Gastrocnemius medialis (tissue), 4 donors: ENCODE results near the gene PLEKHH2. TPM values are rescaled to one million over a fixed set of nuclear protein-coding genes. Genes with fewer than 3 reads are reported as not detected.
"Not testable (repeated sequence)": the region's sequence is repeated elsewhere in the genome, so short reads cannot be mapped to it uniquely, and the experiment has no call there.

Source experiments
- ATAC-seq, 2 donors: fragments of 150-250 bp; one replicate each; pipeline ENCODE4 v1.9.1; 2016
- DNase-seq, 2 donors: peaks; one replicate each; pipeline ENCODE4 v3.0.0-alpha.2; 2019
- H3K27ac ChIP-seq, 4 donors: fragments of 200-600 bp; sonication (generic); 1 replicate in 1 of 4; 2 replicates in 3 of 4; pipeline ENCODE4 v1.5.1; 2016 to 2018; ENCODE audit warnings: mild to moderate bottlenecking in 2 of 4, moderate library complexity in 1 of 4
- H3K27me3 ChIP-seq, 3 donors: fragments of 200-600 bp; sonication (generic) in 2 of 3; 1 replicate in 1 of 3; 2 replicates in 2 of 3; pipeline versions ENCODE4 v1.5.1 to v1.6.0; 2016 to 2019; ENCODE audit warnings: mild to moderate bottlenecking in 1 of 3, moderate library complexity in 1 of 3
- H3K36me3 ChIP-seq, 2 donors: fragments of 200-600 bp; sonication (generic) in 1 of 2; one replicate each; pipeline ENCODE4 v1.5.1; 2017 to 2018
- H3K4me1 ChIP-seq, 2 donors: fragments of 200-600 bp; sonication (generic) in 1 of 2; one replicate each; pipeline ENCODE4 v1.5.1; 2016 to 2017; ENCODE audit warnings: mild to moderate bottlenecking in 2 of 2
- H3K4me3 ChIP-seq, 4 donors: fragments of 200-600 bp; sonication (generic) in 3 of 4; 1 replicate in 1 of 4; 2 replicates in 3 of 4; pipeline ENCODE4 v1.5.1; 2016 to 2019; ENCODE audit warnings: mild to moderate bottlenecking in 2 of 4
- H3K9me3 ChIP-seq, 3 donors: fragments of 200-600 bp; sonication (generic) in 2 of 3; 1 replicate in 1 of 3; 2 replicates in 2 of 3; pipeline ENCODE4 v1.5.1; 2016 to 2019
- POLR2A ChIP-seq, 2 donors: fragments of 450-650 bp; IDR thresholded peaks; one replicate each; pipeline ENCODE4 v1.6.1; 2017; ENCODE audit warnings: antibody characterized with exemption in 2 of 2, mild to moderate bottlenecking in 2 of 2, moderate library complexity in 2 of 2
- in situ Hi-C, 4 donors: fragments of 200-750 bp; cut with MboI; loops; one replicate each; pipeline versions ENCODE4 v1.15.0 to v1.8.0; 2017; ENCODE audit warnings: low sequenced_read_pairs in 4 of 4
- intact Hi-C: fragments of 100-400 bp; cut with DNase I; formaldehyde crosslinking; loops from one replicate; pipeline ENCODE4 v1.15.1; 2023; ENCODE audit warnings: low total_unique reads
- total RNA-seq, 4 donors: library from RNA; depleted of rRNA; stranded (reverse); fragments of >200 nt; gene quantifications; one replicate each; pipeline versions ENCODE4 v1.1.0 to v1.2.3, GENCODE V29; 2016
- TF ChIP-seq, protein P1 (sequence below), 5 experiments: fragments of 450-650 bp in 3 of 5; fragments of 200-600 bp in 2 of 5; sonication (generic) in 2 of 5; IDR thresholded peaks in 4 of 5; conservative IDR thresholded peaks in 1 of 5; 1 replicate in 4 of 5; 2 replicates in 1 of 5; pipeline ENCODE4 v1.5.1; 2016 to 2019; ENCODE audit warnings: antibody characterized with exemption in 5 of 5, mild to moderate bottlenecking in 3 of 5, moderate library complexity in 3 of 5

The PLEKHH2 gene
- total RNA-seq, 4 donors from 2014 or later, result 1.4 to 4.9 (median 3.4) TPM

DNA sequence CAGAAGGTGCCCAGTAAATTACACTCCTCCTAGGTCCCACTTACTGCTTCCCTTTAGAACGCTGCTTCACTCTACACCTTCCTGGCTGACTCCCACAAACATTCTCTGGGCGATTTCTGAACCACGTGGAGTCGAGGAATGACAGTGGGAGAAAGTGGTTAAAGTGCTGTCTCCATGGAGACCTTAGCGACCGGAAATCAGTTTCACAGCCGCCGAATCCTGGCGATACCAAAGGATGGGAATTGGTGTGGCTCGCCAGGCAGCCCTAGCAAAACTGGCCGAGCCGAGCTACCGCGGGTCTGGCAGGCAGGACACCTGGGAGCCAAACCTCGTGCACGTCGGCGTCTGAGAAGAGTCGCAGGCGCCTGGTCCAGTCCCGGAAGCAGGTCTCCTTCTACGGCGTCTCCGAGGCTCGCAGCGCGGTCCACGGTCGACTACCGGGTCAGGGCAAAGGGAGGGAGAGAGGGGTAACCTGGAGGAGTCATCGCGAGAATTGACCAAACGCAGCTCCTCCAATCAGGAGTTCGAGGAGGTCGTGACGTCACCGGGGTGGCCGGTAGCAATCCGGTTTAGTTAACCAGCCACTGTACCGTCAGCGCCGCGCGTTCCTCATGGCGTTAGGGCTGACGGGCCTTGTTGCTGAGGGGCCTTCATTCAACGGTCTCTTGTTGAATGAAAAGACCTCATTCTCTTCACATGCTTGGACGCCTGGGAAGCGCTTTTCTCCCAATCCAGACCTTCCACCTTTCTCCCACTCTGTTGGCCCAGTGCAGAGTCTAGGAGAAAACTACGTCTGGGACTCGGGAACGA is 41.3 kb upstream of the PLEKHH2 start, which contains the start of gene THADA:
Gene THADA (minus strand): TSS at position 436 of the 810 bp plus-strand sequence. CDS start 3,646 bp downstream, outside the sequence.
- no peaks in the 10 kb centered on the region for H3K27me3 ChIP-seq
- peak within 1 kb of the TSS; percentile 85 to 91 (median 88) for H3K27ac ChIP-seq
- intact Hi-C loops (loop anchor here (10.0 kb wide), 1 partner anchor 179 kb away; the partner anchor contains the start of gene DYNC2LI1), in situ Hi-C loops (no loop called here)
- H3K4me3 ChIP-seq, result peak within 1 kb of the TSS; percentile 62 to 86 (median 81)
- peaks cover 7 to 13% of the 10 kb centered on the region in 2 donors for H3K4me1 ChIP-seq
- ATAC-seq (peak; percentile 99 to 100), DNase-seq (peak; percentile 99)
- TF ChIP-seq, protein P1, sequence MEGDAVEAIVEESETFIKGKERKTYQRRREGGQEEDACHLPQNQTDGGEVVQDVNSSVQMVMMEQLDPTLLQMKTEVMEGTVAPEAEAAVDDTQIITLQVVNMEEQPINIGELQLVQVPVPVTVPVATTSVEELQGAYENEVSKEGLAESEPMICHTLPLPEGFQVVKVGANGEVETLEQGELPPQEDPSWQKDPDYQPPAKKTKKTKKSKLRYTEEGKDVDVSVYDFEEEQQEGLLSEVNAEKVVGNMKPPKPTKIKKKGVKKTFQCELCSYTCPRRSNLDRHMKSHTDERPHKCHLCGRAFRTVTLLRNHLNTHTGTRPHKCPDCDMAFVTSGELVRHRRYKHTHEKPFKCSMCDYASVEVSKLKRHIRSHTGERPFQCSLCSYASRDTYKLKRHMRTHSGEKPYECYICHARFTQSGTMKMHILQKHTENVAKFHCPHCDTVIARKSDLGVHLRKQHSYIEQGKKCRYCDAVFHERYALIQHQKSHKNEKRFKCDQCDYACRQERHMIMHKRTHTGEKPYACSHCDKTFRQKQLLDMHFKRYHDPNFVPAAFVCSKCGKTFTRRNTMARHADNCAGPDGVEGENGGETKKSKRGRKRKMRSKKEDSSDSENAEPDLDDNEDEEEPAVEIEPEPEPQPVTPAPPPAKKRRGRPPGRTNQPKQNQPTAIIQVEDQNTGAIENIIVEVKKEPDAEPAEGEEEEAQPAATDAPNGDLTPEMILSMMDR (IDR thresholded peaks at IDR 0.05 in 4 of 5, conservative IDR thresholded peaks at IDR 0.05 in 1 of 5), result no peak
- peak; percentile 78 to 86 for TF ChIP-seq POLR2A (IDR thresholded peaks at IDR 0.05)
- no peaks in the 10 kb centered on the region for H3K9me3 ChIP-seq
- no peaks in the 10 kb centered on the region for H3K36me3 ChIP-seq

DNA sequence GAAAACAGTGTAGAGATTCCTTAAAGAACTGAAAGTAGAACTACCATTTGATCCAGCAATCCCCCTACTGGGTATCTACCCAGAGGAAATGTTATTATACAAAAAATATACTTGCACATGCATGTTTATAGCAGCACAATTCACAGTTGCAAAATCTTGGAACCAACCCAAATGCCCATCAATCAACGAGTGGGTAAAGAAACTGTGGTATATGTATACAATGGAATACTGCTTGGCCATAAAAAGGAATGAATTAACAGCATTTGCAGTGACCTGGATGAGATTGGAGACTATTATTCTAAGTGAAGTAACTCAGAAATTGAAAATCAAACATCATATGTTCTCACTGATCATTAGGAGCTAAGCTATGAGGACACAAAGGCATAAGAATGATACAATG is 36.5 kb upstream of the PLEKHH2 start:
- intact Hi-C loops, H3K36me3 ChIP-seq, H3K4me3 ChIP-seq, H3K27me3 ChIP-seq, DNase-seq, ATAC-seq, H3K4me1 ChIP-seq, in situ Hi-C loops, H3K27ac ChIP-seq, H3K9me3 ChIP-seq: not testable (repeated sequence)

DNA sequence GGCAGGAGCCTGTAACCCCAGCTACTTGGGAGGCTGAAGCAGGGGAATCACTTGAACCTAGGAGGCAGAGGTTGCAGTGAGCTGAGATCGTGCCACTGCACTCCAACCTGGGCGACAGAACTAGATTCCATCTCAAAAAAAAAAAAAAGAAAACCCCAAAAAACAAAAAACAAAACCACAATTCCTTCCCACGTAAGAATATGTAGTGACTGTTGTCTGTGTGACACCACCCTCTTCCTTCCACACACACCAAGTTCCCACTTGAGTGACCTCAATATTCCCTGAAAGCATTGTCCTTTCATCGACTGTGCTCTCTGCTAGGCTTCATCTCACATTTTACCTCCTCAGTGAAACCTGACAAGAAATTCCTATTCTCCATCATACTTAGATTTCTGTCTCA is 32.4 kb upstream of the PLEKHH2 start:
- H3K4me1 ChIP-seq, result no peaks in the 10 kb centered on the region
- in situ Hi-C loops (no loop called here), intact Hi-C loops (no loop called here)
- H3K9me3 ChIP-seq, result no peaks in the 10 kb centered on the region
- no peak overlapping the region for H3K27ac ChIP-seq
- H3K36me3 ChIP-seq, result no peaks in the 10 kb centered on the region
- ATAC-seq, result no peak
- TF ChIP-seq, protein P1 (IDR thresholded peaks at IDR 0.05 in 4 of 5, conservative IDR thresholded peaks at IDR 0.05 in 1 of 5), result no peak
- TF ChIP-seq POLR2A (IDR thresholded peaks at IDR 0.05), result no peak
- no peaks in the 10 kb centered on the region for H3K27me3 ChIP-seq
- H3K4me3 ChIP-seq, result no peak overlapping the region
- no peak for DNase-seq

DNA sequence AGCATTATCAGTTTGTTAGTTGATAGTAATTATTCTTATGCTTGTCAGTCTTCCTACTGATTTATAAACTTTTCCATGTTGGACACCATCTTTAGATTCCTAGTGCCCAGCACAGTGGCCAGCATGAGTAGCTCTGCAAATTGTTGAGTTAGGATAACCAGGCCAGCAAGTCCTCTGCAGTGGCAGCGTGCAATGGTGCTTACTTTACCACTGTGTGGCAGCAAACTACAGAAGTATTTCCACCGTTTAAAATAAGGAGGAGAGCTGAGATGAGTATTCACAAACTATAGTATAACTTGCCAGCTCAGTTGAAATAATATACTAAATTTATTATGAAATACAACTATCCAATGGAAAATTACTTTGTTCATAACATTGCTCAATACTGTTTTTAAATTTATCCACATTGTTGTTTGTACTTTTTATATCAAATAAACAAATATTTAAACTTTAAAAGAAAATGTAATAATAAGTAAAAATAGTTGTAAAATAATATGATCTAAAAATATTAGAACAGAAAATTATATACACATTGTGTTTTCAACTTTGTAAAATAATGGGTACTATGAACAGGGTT is 31.9 kb upstream of the PLEKHH2 start:
- no peaks in the 10 kb centered on the region for H3K36me3 ChIP-seq
- H3K27me3 ChIP-seq, result no peaks in the 10 kb centered on the region
- in situ Hi-C loops (no loop called here), intact Hi-C loops (no loop called here)
- no peak for TF ChIP-seq POLR2A (IDR thresholded peaks at IDR 0.05)
- TF ChIP-seq, protein P1 (IDR thresholded peaks at IDR 0.05 in 4 of 5, conservative IDR thresholded peaks at IDR 0.05 in 1 of 5), result peak in 1 of 5 experiments; percentile 12
- H3K9me3 ChIP-seq, result no peaks in the 10 kb centered on the region
- H3K27ac ChIP-seq, result no peak overlapping the region
- DNase-seq (no peak), ATAC-seq (no peak)
- H3K4me1 ChIP-seq, result no peaks in the 10 kb centered on the region
- H3K4me3 ChIP-seq, result no peak overlapping the region

DNA sequence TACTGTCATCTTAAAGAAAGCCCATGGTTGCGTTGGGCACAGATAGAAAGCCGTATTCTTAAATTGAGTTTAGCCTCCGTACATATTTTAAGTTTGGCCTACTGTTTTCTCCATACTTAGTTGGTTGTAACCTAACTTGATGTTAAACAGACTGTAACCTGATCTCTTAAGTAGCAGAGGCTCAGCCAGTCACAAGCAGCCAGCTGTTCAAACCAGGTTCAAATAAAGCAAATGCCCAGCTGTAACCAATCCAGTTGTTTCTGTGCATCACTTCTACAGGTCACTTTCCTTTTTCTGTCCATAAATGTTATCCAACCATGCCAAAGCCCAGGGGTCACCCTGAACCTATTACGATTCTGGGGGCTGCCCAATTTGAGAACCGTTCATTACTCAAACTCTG is 31.2 kb upstream of the PLEKHH2 start:
- intact Hi-C loops (no loop called here), in situ Hi-C loops (no loop called here)
- Histone ChIP-seq H3K9me3 (no peaks in the 10 kb centered on the region), H3K36me3 (no peaks in the 10 kb centered on the region), H3K27ac (no peak overlapping the region), H3K4me3 (no peak overlapping the region), H3K27me3 (no peaks in the 10 kb centered on the region), H3K4me1 (no peaks in the 10 kb centered on the region)
- DNase-seq (no peak), ATAC-seq (no peak)
- TF ChIP-seq, protein P1 (IDR thresholded peaks at IDR 0.05 in 4 of 5, conservative IDR thresholded peaks at IDR 0.05 in 1 of 5), result no peak
- TF ChIP-seq POLR2A (IDR thresholded peaks at IDR 0.05), result no peak
